HG03457 (cell line): ENCODE results near the gene POLG2.
"Not testable (repeated sequence)": the region's sequence is repeated elsewhere in the genome, so short reads cannot be mapped to it uniquely, and the experiment has no call there.

Experiments
- ATAC-seq: cut with Tn5 transposase; IDR thresholded peaks from one replicate; pipeline ENCODE4 v1.9.1; 2021; ENCODE audit warnings: moderate number of reproducible peaks; ENCODE audit not compliant: unreplicated experiment

The POLG2 gene

DNA sequence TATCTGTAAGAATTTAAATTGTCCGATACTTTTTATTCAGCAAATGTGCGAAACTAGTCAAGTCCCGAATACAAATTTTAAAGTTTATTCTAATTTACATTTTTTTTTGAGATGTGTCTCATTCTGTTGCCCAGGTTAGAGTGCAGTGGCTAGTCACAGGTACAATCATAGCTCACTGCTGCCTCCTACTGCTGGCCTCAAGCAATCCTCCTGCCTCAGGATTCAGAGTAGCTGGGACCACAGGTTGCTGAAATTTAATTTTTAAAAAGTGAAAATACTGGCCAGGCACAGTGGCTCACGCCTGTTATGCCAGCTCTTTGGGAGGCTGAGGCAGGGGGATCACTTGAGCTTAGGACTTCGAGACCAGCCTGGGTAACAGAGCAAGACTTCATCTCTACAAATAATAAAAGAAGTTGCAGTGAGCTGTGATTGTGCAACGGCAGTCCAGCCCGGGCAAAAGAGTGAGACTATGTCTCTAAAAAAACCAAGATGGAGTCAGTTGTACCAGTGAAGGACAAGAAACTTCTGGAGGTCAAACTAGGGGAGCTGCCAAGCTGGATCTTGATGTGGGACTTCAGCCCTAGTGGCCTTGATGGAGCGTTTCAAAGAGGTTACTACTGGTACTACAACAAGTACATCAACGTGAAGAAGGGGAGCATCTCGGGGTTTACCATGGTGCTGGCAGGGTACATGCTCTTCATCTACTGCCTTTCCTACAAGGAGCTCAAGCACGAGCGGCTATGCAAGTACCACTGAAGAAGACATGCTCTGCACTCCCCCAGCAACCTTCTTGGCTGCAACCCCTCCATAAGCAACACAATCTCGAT is 5.6 kb downstream of the POLG2 start:
- ATAC-seq: no peak

DNA sequence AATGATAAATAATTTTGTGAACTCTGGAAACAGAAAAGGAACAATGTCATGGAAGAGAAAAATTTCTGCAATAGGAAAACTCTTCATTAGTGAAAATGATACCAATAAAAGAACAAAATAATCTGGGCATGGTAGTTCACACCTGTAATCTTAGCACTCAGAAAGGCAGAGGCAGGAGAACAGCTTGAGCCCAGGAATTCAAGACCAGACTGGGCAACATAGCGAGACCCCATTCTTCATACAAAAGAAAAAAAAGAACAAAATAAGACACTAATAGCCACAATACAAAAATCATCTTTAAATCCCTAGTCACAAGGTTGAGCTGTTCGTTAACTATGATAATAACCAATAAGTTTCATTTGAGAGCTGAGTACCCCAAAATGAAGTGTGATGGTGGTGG is 8.6 kb downstream of the POLG2 start:
- ATAC-seq: no peak

DNA sequence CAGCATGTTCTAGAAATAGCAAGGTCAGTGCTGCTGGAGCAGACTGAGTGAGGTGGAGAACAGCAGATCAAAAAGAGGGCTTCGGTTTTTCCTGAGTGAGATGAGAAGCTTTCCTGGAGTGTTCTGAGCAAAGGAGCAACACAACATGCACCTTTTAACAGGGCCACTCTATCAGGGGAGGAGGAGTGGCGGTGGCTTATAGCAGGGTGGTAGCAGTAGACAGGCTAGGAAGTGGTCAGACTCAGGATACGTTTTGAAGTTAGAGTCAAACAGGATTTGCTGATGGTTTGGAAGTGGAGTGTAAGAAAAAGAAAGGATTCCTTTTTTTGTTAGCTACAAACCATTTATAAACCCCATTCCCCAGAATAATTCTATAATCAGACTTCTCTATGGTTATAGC is 12.5 kb downstream of the POLG2 start:
- no peak for ATAC-seq

DNA sequence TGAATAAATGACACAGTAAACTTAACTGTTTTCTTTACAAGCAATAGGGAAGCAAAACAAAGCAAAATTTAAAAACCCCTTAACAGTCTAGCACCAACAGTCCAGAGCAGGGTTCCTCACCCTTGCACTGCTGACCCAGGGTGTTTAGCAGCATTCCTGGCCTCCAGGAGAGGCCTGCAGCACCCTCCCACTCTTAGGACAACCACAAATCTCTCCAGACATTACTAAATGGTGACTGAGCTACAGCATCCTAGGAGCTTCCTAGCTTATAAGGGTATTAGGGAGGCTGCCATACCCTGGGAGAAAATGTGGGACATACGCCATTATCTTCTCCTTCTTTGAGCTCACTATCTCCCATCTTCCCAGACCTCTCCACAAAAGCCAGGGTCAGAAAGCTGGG is 15.9 kb downstream of the POLG2 start:
- ATAC-seq: no peak

GRCh38 chr17:64477849-64478248 is 19.0 kb downstream of the POLG2 start:
- no peak for ATAC-seq

DNA sequence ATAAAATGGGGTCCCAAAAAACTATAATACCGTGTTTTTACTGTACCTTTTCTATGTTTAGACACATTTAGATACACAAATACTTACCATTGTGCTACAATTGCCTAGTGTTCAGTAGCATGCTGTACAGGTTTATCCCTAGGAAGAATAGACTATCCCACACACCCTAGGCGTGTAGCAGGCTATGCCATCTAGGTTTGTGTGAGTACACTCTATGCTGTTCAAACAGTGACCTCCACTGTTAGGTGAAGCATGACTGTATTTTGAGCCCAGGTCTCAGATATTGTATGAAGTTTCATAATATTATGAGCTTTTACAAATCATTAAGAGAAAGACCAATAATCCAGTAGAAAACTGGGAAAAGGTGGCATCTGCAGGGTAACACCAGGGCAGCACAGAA is 24.3 kb downstream of the POLG2 start:
- no peak for ATAC-seq

- no peak for ATAC-seq
Observed at GRCh38 chr17:64471440-64471839, 25.4 kb downstream of the POLG2 start.

DNA sequence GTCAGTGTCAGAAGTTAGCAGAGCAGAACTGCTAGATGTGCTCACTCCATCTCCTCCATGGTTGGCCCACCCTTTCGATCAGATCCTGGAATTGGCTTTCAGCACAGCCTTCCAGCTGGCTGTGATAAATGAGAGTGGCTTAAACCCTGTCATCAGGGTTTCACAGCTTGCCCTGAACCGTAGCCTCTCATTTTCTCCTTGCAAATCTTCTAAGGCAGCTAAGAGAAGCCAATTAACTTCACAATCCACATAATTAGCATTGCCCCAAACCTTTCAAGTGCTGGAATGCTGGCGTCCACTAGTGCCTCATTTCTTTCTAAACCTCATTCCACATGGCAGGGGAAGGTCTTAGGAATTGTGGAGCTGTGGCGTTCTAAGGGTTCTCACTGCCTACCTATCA is 26.2 kb downstream of the POLG2 start:
- ATAC-seq: no peak

GRCh38 chr17:64466834-64467233 is 30.0 kb downstream of the POLG2 start:
- not testable (repeated sequence) for ATAC-seq

- no peak for ATAC-seq
Observed at GRCh38 chr17:64466019-64466735, 30.7 kb downstream of the POLG2 start.

GRCh38 chr17:64461788-64462187 is 35.1 kb downstream of the POLG2 start:
- ATAC-seq: no peak

DNA sequence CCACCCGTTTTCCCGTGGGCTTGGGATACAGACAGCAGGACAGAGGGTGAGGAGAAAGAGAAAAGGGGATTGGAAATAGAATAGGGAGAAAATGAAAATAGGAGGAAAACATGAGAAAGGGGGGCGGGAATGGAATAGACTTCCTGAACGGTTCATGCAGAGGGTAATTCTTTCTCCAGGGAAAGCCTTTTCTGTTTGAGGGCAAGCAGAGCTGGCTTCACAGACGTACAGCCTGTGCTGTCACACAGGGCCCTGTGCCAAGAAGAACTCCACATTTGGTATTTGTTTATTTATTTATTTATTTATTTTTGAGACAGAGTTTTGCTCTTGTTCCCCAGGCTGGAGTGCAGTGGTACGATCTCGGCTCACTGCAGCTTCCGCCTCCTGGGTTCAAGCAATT is 35.9 kb downstream of the POLG2 start:
- ATAC-seq: no peak

- not testable (repeated sequence) for ATAC-seq
Observed at GRCh38 chr17:64459818-64460217, 37.0 kb downstream of the POLG2 start.

- ATAC-seq: no peak
Observed at GRCh38 chr17:64459284-64459747, 37.5 kb downstream of the POLG2 start.

DNA sequence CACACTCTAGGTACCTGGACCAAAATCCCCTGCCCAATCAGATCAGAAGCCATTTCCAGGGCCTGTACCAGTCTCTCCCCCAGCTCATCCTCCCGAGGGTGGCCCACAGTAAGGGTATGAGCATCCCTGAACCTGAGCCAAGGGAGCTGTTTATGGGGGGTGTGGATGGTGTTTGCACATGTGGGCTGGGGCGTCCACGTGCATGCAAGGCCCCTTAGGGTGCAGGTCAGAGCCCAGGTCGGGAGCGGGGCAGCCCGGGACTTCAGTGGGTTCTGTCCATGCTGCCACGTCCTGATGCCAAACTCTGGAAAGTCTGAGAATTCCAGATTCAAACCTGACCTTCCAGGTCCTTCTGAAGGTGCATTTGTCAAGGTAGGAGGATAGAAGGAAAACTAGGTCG is 38.1 kb downstream of the POLG2 start:
- ATAC-seq: no peak

DNA sequence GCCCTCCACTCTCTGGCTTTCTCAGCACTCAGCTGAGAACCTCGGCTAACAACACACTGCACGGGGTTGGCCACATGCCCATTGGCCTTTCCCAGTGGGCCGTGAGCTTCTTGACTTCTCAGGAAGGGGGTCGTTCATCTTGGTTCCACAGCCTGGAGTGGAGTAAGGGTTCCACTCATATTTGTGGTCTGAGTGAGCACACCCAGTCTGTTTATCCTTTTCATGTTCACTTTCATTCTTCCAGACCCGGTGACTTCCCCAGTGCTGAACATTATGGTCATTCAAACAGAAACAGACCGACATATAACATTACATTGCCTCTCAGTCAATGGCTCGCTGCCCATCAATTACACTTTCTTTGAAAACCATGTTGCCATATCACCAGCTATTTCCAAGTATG is 39.7 kb downstream of the POLG2 start:
- no peak for ATAC-seq

- ATAC-seq: no peak
Observed at GRCh38 chr17:64455993-64456885, 40.6 kb downstream of the POLG2 start.

DNA sequence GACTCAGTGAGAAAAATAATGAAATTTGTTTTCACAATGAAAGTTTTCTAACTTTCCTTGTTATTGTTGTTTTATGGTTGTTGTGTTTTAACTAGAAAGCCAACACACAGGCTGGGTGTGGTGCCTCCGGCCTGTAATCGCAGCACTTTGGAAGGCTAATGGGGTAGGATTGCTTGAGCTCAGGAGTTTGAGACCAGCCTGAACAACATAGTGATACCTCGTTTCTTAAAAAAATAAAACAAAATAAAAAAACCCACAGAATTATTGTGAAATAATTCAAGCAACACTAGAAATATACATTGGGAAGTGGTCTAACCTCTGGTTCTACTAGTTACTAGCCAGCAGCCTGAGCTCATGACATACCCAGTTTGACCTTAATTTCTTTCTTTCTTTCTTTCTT is 47.3 kb downstream of the POLG2 start:
- no peak for ATAC-seq

DNA sequence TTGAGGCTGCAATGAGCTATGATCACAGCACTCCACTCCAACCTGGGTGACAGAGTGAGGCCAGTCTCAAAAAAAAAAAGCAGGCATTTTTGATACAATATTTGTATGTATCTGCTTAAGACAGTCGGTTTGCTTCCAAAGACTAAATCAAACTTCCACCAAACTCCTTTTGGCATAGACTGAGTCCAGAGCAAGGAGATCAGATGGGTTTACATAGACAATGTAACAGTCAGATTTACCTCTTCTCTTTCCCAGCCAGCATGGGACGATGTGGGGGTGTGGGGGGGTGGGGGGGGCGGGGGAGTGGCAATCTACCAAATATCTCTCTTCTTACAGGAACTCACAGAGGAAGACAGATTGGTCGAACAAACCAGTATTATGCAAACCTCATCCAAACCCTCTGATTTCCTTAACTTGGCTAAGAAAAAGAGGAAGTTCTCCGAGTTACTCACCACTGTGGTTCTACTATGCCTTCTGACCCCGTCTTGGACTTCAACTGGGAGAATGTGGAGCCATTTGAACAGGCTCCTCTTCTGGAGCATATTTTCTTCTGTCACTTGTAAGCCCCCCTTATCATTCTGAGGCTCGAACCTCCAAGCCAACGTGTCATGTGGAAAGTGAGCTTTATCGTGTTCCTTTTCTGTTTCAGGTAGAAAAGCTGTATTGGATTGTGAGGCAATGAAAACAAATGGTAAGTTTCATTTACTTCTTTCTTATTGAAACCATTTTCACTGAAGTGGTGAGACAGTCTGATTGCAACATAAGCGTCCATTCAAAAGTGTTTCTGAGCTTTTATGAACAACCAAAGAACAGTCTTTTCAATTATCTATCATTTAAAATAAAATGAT is 48.0 kb downstream of the POLG2 start, which contains the start of gene MILR1:
TSS of gene MILR1 (plus strand) at position 451 of the 848 bp plus-strand sequence. CDS start at position 505, 54 bp downstream.
- no peak for ATAC-seq

- no peak for ATAC-seq
Observed at GRCh38 chr17:64447526-64447925, 49.3 kb downstream of the POLG2 start.
